Activated naive CD4-positive, alpha-beta T cell treated with Interleukin-2 at 50 U/mL for 16 hours (primary cell): ENCODE measurements around the gene HSPB2.

Source experiments
- DNase-seq: peaks from one replicate; pipeline ENCODE4 v3.0.0-alpha.2; 2020

The HSPB2 gene

DNA sequence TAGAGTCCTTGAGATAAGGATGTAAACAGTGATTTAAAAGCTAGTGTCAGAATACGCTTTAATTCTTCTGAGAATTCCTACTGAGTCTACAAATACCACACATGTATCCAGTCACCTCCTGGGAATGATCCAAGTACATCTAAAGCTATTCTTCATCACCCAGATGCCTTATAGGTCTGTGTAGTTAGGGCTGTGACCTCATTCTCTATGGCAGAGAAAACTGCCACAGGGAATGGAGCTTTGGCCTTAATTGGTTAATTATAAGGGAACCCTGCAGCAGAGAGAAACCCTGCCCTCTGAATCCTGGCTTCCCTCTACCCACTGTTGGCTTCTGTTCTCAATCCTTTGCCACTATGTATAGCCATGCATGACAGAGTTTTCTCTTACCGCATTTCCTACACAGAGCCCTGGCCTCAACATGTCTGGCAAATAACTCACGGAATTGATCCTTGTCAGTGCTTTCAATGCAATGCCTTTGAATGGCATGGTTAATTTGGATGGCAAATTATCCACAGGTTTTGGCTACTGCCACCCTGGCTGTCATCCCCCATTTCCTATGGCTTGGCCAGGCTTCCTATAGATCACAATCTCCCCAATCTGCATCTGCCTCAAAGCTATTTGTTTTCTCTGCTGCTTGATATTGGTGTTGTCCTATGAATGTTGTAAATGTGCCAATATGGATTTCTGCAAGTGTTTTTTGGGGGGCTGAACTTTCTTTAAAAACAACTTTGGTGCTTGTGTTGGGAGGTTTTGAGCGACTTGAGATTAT lies 27.5 kb downstream of the HSPB2 start:
- DNase-seq, result no peak

DNA sequence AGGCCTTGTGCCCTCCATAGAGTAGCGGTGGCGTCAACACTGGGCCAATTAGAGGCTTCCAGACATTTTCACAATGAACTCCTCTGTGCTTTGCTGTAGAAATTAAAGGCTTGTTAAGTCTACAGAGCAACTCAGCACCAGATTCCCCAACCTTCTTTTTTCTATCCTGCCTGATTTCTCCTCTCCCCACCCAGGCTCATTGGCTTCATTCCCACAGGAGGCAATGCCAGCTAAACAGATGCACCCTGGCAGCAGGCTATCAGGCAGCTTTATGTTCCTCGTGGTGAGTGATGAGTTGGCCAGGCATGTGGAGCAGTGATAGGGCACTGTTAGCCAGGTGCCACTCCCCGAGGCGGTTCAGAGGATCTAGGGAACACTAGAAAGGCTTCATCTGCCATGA lies 29.4 kb downstream of the HSPB2 start:
- no peak for DNase-seq

DNA sequence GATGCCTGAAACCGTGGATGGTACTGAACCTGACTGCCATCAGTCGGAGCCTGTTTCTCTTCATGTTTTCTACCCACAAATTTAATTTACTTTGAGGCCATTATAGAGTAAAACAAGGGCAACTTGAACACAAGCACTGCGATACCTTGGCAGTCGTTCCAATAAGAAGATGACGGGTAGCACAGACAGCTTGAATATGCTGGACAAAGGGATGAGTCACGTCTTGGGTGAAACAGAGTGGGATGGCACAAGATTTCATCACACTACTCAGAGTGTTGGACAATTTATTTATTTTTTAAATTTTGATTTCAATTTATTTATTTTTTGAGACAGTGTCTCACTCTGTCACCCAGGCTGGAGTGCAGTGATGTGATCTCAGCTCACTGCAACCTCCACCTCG lies 30.3 kb downstream of the HSPB2 start:
- DNase-seq, result no peak

DNA sequence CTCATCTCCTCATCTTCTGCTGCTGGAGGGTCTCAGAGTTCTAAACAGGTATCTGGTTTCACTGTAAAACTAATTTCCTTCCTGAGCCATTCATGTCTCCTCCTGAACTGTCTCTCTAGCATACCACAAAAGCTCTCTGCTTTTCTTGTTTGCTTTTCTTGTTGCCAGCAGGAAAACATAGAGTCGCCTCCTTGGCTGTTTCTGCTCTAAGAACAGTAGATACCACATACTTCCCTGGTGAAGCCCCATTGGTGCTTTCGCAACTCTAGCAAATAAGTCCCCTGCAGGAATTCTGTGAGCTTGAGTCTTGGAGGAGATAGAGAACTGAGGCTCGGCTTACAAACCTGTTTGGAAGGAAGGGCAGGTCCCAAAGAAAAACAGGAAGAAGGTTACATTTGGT lies 31.6 kb downstream of the HSPB2 start:
- no peak for DNase-seq

DNA sequence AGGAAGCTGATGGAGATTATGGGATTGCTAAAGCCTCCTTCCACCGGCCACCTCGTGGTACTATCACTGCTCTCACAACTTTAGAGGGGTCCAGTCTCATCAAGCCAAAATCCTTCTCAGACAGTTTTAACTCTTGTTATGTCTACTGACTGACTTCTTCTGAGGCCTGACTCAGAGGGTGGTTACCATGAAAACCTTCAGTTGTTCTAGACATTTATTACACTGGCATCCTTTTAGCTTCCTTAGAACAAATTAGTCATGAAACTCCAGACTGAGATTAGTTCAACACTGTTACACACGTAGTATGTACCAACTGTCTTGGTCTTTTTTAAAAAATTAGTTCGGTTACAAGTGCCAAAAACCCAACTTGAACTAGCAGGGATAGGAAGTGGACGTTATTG lies 32.1 kb downstream of the HSPB2 start:
- no peak for DNase-seq

- no peak for DNase-seq
These were observed 32.7 kb downstream of the HSPB2 start for GRCh38 chr11:111945198-111945597.

GRCh38 chr11:111946499-111946898 lies 34.0 kb downstream of the HSPB2 start:
- DNase-seq, result no peak

DNA sequence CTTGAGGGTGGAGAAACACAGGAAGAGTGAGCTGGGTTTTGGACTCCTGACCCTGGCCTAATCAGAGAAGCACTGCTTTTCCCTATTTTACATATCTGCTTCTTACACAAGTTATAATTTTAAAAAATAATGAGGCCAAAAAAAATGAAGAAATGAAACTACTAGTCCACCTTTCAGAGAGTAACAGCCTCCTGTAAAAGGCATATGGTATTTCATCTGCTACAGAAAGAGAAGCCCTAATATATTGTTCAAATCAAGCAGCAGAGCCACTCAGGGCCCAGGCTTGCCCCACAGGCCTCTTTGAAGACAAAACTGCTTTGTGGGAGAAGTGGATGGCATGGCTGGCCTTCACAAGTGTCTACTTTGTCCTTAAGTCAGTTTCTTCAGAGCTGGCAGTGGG lies 34.6 kb downstream of the HSPB2 start:
- DNase-seq, result no peak

DNA sequence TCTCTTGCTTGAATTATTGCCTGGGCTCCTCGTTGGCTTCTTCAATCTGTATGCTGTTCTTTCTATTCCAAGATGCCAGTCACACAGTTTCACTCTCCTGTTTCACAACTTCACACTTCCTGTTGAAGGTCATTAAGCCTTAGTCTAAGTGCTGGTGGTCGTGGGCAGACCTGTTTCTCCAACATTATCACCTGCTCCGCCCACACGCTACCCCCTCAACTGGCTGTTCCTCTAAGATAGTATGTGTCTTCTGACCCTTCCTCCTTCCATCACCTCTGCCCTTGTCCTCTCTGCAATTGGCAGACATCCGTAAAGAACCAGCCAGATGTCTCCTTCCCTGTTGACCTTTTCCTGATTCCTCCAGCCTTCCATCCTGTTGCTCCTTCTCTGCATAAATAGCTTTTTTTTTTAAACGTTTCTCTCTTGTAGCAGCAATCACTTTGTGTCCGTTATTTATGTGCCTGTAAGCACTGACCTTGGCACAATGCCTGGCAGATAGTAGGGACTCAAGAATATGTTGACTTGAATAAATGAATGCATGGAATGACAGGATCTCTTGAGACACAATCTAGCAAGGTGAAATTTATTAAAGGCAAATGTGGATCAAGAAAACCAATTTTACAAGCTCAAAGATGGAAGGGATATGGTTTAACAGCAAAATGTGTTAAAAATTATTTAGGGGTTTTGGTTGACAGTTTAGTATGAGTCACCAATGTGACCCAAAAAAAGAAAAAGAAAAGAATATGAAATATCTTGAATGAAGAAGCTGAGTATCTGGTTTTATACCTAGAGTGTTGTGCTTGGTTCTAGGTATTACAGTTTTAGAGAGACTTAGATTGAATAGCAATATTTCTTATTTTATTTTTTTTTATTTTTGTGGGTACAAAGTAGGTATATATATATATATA lies 37.2 kb downstream of the HSPB2 start:
- DNase-seq, result no peak

GRCh38 chr11:111951565-111951964 lies 39.0 kb downstream of the HSPB2 start:
- no peak for DNase-seq

GRCh38 chr11:111954154-111954553 lies 41.6 kb downstream of the HSPB2 start:
- DNase-seq, result no peak

GRCh38 chr11:111957663-111958444 lies 45.3 kb downstream of the HSPB2 start:
- DNase-seq, result no peak

GRCh38 chr11:111960916-111961315 lies 48.4 kb downstream of the HSPB2 start:
- no peak for DNase-seq

GRCh38 chr11:111961389-111962300 lies 49.1 kb downstream of the HSPB2 start:
- DNase-seq, result no peak
